Activated B cell treated with CpG ODN at 0.5 μM for 24 hours (primary cell): ENCODE results near the gene ALS2CL. TPM values are rescaled to one million over a fixed set of nuclear protein-coding genes. Genes with fewer than 3 reads are reported as not detected.

Source experiments
- ATAC-seq: fragments of 200-7000 bp; cut with Tn5 transposase; one replicate; pipeline ENCODE4 v1.10.0; 2021; ENCODE audit warnings: low read depth, mild to moderate bottlenecking, moderate library complexity
- CTCF ChIA-PET: fragments of 350-600 bp; sonication (Branson Sonifier 250); formaldehyde crosslinking; loops from one replicate; lab custom pipeline; 2021; ENCODE audit warnings: antibody characterized with exemption; lab: Charles Lee
- POLR2A ChIA-PET: fragments of 350-600 bp; sonication (Branson Sonifier 250); formaldehyde crosslinking; loops from one replicate; lab custom pipeline; 2021; ENCODE audit warnings: antibody characterized with exemption; lab: Charles Lee
- DNase-seq: peaks from one replicate; pipeline ENCODE4 v3.0.0; 2022
- H3K27ac Mint-ChIP-seq: one replicate; pipeline ENCODE4 v1.8.0; 2020; ENCODE audit warnings: mixed read lengths
- H3K27me3 Mint-ChIP-seq: one replicate; pipeline ENCODE4 v1.8.0; 2021; ENCODE audit warnings: mixed read lengths
- H3K36me3 Mint-ChIP-seq: one replicate; pipeline ENCODE4 v1.8.0; 2021; ENCODE audit warnings: low read depth, mixed read lengths
- H3K4me1 Mint-ChIP-seq: one replicate; pipeline ENCODE4 v1.8.0; 2021; ENCODE audit warnings: mixed read lengths
- H3K4me3 Mint-ChIP-seq: one replicate; pipeline ENCODE4 v1.8.0; 2020; ENCODE audit warnings: mild to moderate bottlenecking, mixed read lengths
- H3K9me3 Mint-ChIP-seq: one replicate; pipeline ENCODE4 v1.8.0; 2020; ENCODE audit warnings: mixed read lengths
- CTCF ChIP-seq: fragments of 200-600 bp; IDR thresholded peaks from one replicate; pipeline ENCODE4 v1.8.0; 2022; ENCODE audit warnings: antibody characterized with exemption, mild to moderate bottlenecking
- intact Hi-C: fragments of 100-400 bp; cut with micrococcal nuclease; formaldehyde crosslinking; loops from one replicate; pipeline ENCODE4 v1.15.1; 2024
- total RNA-seq: library from RNA; stranded (reverse); gene quantifications from 2 replicates; pipeline ENCODE4 v1.2.3, GENCODE V29; 2022

Gene ALS2CL
- total RNA-seq, 1 donor from 2014 or later: 1.6 TPM

- no peak for ATAC-seq
- no peak for DNase-seq
- Mint-ChIP-seq H3K4me1 (no peaks in the 10 kb centered on the region), H3K27me3 (peaks cover 15% of the 10 kb centered on the region), H3K36me3 (no peaks in the 10 kb centered on the region), H3K4me3 (no peak overlapping the region), H3K9me3 (no peaks in the 10 kb centered on the region), H3K27ac (no peak overlapping the region)
- ChIA-PET POLR2A (no interaction called here), CTCF (interaction anchor here (1.4 to 1.5 kb wide), 2 partner anchors 193 to 207 kb away, joined by 7 to 9 read pairs; no protein-coding TSS in a partner anchor)
- intact Hi-C loops: no loop called here
- TF ChIP-seq CTCF: no peak
Observed at GRCh38 chr3:46702246-46703012, 8.9 kb upstream of the ALS2CL start.

- no peaks in the 10 kb centered on the region for H3K4me1 Mint-ChIP-seq
- POLR2A ChIA-PET: no interaction called here
- no peaks in the 10 kb centered on the region for H3K36me3 Mint-ChIP-seq
- no peak within 1 kb of the TSS for H3K27ac Mint-ChIP-seq
- no peak for TF ChIP-seq CTCF
- no peak for ATAC-seq
- no peaks in the 10 kb centered on the region for H3K9me3 Mint-ChIP-seq
- CTCF ChIA-PET: no interaction called here
- no peak for DNase-seq
- H3K27me3 Mint-ChIP-seq: peaks cover 15% of the 10 kb centered on the region
- H3K4me3 Mint-ChIP-seq: peak within 1 kb of the TSS; percentile 38
- intact Hi-C loops: no loop called here
Observed at GRCh38 chr3:46701181-46701939, 7.9 kb upstream of the ALS2CL start, which contains the start of gene TMIE. TSS of gene TMIE (plus strand) at chr3:46701392. CDS start at chr3:46701488, 96 bp downstream.

GRCh38 chr3:46700772-46701171 lies 7.3 kb upstream of the ALS2CL start:
- no peak for TF ChIP-seq CTCF
- ChIA-PET CTCF (no interaction called here), POLR2A (no interaction called here)
- no peak for ATAC-seq
- intact Hi-C loops: no loop called here
- no peaks in the 10 kb centered on the region for H3K36me3 Mint-ChIP-seq
- H3K9me3 Mint-ChIP-seq: no peaks in the 10 kb centered on the region
- H3K27ac Mint-ChIP-seq: no peak overlapping the region
- peaks cover 15% of the 10 kb centered on the region for H3K27me3 Mint-ChIP-seq
- peaks cover 3% of the 10 kb centered on the region for H3K4me1 Mint-ChIP-seq
- DNase-seq: no peak
- peak overlapping the region; percentile 38 for H3K4me3 Mint-ChIP-seq

- CTCF ChIA-PET: no interaction called here
- H3K9me3 Mint-ChIP-seq: no peaks in the 10 kb centered on the region
- DNase-seq: no peak
- H3K27ac Mint-ChIP-seq: no peak overlapping the region
- no peak for TF ChIP-seq CTCF
- no peak overlapping the region for H3K4me3 Mint-ChIP-seq
- no peaks in the 10 kb centered on the region for H3K36me3 Mint-ChIP-seq
- POLR2A ChIA-PET: no interaction called here
- H3K4me1 Mint-ChIP-seq: peaks cover 12% of the 10 kb centered on the region
- peaks cover 15% of the 10 kb centered on the region for H3K27me3 Mint-ChIP-seq
- ATAC-seq: no peak
- intact Hi-C loops: no loop called here
Observed at GRCh38 chr3:46699676-46700523, 6.4 kb upstream of the ALS2CL start.
